Measurements from ENCODE around the gene MED31. TPM values are rescaled to one million over a fixed set of nuclear protein-coding genes. Genes with fewer than 3 reads are reported as not detected.

The MED31 gene
- total RNA-seq, 2 experiments from 2014 or later: 18.3 TPM

Small RNAs within 50 kb of the gene (microRNA-seq; reads per million reads assigned to microRNA genes)
- gene MIR4520-1: not detected
- gene MIR4520-2: not detected

Other genes with a start within 250 kb of the MED31 start
- not detected for gene AIPL1, start 216.5 kb downstream of the MED31 start, total RNA-seq
- gene PIMREG, start 207.2 kb downstream of the MED31 start, total RNA-seq: 10 to 100 TPM in 1 of 2 experiments, 1 to 10 TPM in 1; 6.8 to 17.0 TPM
- gene PITPNM3, start 95.0 kb downstream of the MED31 start, total RNA-seq: under 1 TPM; 0.37 to 0.76 TPM
- 10 to 100 TPM; 16.5 to 18.0 TPM for gene KIAA0753, start 10.9 kb downstream of the MED31 start, total RNA-seq
- 10 to 100 TPM; 69.6 to 71.6 TPM for gene TXNDC17, start 10.5 kb downstream of the MED31 start, total RNA-seq
- gene C17orf100, start 157 bp upstream of the MED31 start, total RNA-seq: 1 to 10 TPM; 1.1 to 1.4 TPM
- gene SLC13A5, start 61.8 kb upstream of the MED31 start, total RNA-seq: not detected
- 100 to 1,000 TPM; 261 to 491 TPM for gene XAF1, start 104.4 kb upstream of the MED31 start, total RNA-seq
- gene FBXO39, start 124.6 kb upstream of the MED31 start, total RNA-seq: 1 to 10 TPM in 1 of 2 experiments, under 1 TPM in 1; 0.42 to 1.5 TPM
- gene TEKT1, start 180.1 kb upstream of the MED31 start, total RNA-seq: not detected